ENCODE measurements around the gene ZMIZ1. TPM values are rescaled to one million over a fixed set of nuclear protein-coding genes. Genes with fewer than 3 reads are reported as not detected.

The ZMIZ1 gene
- total RNA-seq, 4 donors from 2014 or later, result 18.7 to 188 (median 36.7) TPM

DNA sequence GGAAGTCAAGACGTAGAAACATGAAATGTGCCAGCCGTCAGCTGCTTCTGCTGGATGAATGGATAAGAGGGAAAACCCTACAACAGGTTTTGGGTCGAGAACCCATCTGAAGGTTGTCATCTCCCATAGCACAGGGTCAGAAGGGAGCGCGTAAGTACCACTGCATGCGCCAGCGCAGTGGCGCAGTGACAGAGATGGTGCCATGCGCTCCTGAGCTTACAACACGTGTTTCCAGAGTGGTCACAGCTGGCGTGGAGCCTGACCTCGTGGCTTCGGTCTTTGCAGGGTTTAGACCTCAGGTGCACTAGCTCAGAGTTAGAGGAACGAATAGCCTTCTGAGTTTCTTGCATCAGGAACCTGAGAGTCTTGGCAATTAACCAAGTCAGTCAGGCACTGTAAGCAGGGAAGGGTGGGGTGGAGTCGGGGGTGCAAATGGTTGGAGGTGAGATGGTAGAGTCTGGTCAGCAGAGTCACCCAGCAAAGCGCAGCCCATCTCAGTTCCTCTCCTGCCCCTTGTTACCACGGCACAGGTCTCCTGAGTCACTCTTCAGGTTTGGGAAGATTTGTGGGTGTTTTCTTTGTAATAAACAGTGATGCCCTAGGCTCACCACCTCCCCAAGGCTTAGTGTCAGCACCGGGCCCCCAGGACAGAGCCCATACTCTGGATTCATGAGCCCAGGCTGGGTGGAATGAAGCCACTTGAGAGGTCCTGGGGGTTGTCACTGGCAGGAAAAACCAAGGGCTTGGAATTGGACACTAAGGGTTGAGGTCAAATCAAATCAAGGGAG lies 194.4 kb downstream of the ZMIZ1 start:
- Histone ChIP-seq H3K27ac (no peak overlapping the region), H3K4me3 (no peak overlapping the region)

DNA sequence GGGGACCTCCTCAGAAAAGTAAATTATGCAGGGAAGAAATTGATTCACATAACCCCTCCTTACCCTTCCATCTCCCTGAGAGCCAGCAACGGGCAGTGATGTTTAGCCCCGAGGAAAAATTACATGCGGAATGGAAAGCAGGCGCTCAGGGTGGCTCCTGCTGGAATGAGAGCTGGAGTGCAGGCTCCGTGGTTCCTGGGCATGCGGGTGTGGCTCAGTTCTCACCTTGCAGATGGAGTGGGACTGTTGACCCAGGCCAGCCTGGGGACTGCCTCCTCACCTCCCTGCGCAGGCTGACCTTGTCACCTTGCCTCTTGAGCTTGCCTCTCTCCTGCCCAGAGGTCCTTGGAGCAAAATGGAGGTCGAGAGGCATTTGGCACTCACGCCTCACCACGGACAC lies 195.2 kb downstream of the ZMIZ1 start:
- Histone ChIP-seq H3K27me3 (no peaks in the 10 kb centered on the region), H3K4me1 (peaks cover 0 to 37% of the 10 kb centered on the region in 2 donors), H3K27ac (no peak overlapping the region), H3K9me3 (no peaks in the 10 kb centered on the region), H3K4me3 (no peak overlapping the region), H3K36me3 (no peaks in the 10 kb centered on the region)
- TF ChIP-seq POLR2A (IDR thresholded peaks at IDR 0.05), result no peak
- TF ChIP-seq, protein P1, sequence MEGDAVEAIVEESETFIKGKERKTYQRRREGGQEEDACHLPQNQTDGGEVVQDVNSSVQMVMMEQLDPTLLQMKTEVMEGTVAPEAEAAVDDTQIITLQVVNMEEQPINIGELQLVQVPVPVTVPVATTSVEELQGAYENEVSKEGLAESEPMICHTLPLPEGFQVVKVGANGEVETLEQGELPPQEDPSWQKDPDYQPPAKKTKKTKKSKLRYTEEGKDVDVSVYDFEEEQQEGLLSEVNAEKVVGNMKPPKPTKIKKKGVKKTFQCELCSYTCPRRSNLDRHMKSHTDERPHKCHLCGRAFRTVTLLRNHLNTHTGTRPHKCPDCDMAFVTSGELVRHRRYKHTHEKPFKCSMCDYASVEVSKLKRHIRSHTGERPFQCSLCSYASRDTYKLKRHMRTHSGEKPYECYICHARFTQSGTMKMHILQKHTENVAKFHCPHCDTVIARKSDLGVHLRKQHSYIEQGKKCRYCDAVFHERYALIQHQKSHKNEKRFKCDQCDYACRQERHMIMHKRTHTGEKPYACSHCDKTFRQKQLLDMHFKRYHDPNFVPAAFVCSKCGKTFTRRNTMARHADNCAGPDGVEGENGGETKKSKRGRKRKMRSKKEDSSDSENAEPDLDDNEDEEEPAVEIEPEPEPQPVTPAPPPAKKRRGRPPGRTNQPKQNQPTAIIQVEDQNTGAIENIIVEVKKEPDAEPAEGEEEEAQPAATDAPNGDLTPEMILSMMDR (IDR thresholded peaks at IDR 0.05), result no peak
- intact Hi-C loops (cut with DNase I; ENCODE audit: low total_unique reads), result no loop called here
- no peak for DNase-seq

More for the DNA sequence above, 194.4 kb downstream of the ZMIZ1 start:
- DNase-seq, result no peak
- TF ChIP-seq, protein P1 (IDR thresholded peaks at IDR 0.05), result no peak
- TF ChIP-seq POLR2A (IDR thresholded peaks at IDR 0.05), result no peak
- H3K36me3 ChIP-seq, result no peaks in the 10 kb centered on the region
- no peaks in the 10 kb centered on the region for H3K27me3 ChIP-seq
- intact Hi-C loops (cut with DNase I; ENCODE audit: low total_unique reads), result no loop called here
- no peaks in the 10 kb centered on the region for H3K9me3 ChIP-seq
- peaks cover 0 to 37% of the 10 kb centered on the region in 2 donors for H3K4me1 ChIP-seq

DNA sequence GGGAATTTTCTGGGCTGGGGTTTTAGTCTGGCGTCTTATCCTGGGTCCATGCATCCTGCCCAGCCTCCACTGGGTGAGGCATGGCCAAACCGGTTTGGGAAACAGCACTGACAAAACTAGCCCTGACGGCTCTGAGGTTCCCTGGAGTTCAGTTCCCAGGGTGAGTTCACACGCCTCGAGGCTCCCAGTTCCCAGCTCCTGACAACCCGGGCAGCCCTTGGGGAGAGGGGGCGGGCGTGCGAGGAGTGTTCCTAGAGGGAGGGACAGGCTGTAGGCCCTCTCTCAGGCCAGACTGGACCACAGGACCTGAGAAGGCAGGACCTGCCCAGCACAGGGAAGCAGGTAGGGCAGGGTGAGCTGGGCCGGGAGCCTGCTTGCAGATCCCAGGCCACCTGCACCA lies 196.2 kb downstream of the ZMIZ1 start:
- intact Hi-C loops (cut with DNase I; ENCODE audit: low total_unique reads), result no loop called here
- Histone ChIP-seq H3K9me3 (no peaks in the 10 kb centered on the region), H3K36me3 (no peaks in the 10 kb centered on the region), H3K27me3 (no peaks in the 10 kb centered on the region), H3K4me1 (peaks cover 0 to 34% of the 10 kb centered on the region in 2 donors), H3K4me3 (no peak overlapping the region), H3K27ac (peak overlapping the region; percentile 73 to 77)
- TF ChIP-seq, protein P1 (IDR thresholded peaks at IDR 0.05), result no peak
- no peak for TF ChIP-seq POLR2A (IDR thresholded peaks at IDR 0.05)
- no peak for DNase-seq

DNA sequence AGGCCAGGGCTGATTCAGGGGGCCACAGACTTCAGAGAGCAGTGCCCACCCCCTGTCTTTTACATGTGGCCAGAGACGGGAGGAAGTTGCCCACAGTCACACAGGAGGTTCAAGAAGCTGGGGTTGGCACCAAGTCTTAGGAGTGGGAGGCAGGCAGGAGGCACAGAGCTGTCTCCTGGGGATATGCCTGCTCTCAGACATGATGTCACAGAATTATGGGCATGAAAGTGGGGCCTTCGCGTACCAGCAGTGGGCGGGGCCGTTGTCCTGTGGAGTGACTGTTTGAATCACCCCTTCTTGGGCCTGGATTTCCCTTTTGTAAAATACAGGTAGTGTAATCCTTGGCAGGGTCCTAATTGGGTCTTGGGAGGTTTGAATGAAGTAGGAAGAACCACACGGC lies 197.3 kb downstream of the ZMIZ1 start:
- no peak for DNase-seq
- no peaks in the 10 kb centered on the region for H3K36me3 ChIP-seq

More for the DNA sequence above, 197.3 kb downstream of the ZMIZ1 start:
- H3K4me3 ChIP-seq, result no peak overlapping the region
- no peaks in the 10 kb centered on the region for H3K9me3 ChIP-seq
- peaks cover 0 to 23% of the 10 kb centered on the region in 2 donors for H3K4me1 ChIP-seq
- H3K27ac ChIP-seq, result peak overlapping the region; percentile 73 to 77
- no peaks in the 10 kb centered on the region for H3K27me3 ChIP-seq
- TF ChIP-seq POLR2A (IDR thresholded peaks at IDR 0.05), result no peak
- TF ChIP-seq, protein P1 (IDR thresholded peaks at IDR 0.05), result no peak
- intact Hi-C loops (cut with DNase I; ENCODE audit: low total_unique reads), result no loop called here
